GM12801 (cell line): ENCODE results near the gene TMEM255A.

Source experiments
- TF ChIP-seq, protein P1 (sequence below): IDR thresholded peaks from one replicate; pipeline ENCODE4 v1.5.1; 2011; ENCODE audit warnings: control low read depth; ENCODE audit not compliant: insufficient read length; ENCODE audit errors: extremely low read depth

TMEM255A gene

DNA sequence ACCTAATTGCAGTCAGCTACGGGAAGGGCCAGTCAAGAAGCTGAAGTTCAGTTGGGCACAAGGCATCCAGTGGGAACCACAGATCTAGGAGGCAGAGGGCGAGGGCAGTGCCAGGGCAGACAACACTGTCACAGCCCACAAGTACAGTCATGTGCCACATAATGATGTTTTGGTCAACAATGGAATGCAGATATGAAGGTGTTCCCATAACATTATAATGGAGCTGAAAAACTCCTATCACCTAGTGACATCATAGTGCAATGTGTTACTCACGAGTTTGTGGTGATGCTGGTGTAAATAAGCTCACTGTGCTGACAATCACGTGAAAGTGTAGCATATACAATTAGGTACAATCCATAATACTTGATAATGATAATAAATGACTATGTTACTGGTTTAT is 4.5 kb upstream of the TMEM255A start:
- TF ChIP-seq, protein P1, sequence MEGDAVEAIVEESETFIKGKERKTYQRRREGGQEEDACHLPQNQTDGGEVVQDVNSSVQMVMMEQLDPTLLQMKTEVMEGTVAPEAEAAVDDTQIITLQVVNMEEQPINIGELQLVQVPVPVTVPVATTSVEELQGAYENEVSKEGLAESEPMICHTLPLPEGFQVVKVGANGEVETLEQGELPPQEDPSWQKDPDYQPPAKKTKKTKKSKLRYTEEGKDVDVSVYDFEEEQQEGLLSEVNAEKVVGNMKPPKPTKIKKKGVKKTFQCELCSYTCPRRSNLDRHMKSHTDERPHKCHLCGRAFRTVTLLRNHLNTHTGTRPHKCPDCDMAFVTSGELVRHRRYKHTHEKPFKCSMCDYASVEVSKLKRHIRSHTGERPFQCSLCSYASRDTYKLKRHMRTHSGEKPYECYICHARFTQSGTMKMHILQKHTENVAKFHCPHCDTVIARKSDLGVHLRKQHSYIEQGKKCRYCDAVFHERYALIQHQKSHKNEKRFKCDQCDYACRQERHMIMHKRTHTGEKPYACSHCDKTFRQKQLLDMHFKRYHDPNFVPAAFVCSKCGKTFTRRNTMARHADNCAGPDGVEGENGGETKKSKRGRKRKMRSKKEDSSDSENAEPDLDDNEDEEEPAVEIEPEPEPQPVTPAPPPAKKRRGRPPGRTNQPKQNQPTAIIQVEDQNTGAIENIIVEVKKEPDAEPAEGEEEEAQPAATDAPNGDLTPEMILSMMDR: no peak

DNA sequence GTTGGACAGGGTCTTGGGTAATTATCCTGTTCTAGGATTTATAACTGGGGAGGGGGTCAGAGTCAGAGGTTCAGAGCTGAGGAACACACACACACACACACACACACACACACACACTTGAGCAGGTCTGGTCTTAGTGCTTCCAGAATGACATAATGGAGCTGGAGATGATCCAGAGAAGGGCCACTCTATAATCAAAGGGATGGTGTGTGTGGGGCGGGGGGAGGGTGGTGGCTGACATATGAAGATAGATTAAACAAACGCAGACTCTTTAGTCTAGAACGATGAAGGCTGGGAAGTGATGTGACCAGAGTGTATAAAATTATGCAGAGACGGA is 434 bp upstream of the TMEM255A start:
- TF ChIP-seq, protein P1: no peak

DNA sequence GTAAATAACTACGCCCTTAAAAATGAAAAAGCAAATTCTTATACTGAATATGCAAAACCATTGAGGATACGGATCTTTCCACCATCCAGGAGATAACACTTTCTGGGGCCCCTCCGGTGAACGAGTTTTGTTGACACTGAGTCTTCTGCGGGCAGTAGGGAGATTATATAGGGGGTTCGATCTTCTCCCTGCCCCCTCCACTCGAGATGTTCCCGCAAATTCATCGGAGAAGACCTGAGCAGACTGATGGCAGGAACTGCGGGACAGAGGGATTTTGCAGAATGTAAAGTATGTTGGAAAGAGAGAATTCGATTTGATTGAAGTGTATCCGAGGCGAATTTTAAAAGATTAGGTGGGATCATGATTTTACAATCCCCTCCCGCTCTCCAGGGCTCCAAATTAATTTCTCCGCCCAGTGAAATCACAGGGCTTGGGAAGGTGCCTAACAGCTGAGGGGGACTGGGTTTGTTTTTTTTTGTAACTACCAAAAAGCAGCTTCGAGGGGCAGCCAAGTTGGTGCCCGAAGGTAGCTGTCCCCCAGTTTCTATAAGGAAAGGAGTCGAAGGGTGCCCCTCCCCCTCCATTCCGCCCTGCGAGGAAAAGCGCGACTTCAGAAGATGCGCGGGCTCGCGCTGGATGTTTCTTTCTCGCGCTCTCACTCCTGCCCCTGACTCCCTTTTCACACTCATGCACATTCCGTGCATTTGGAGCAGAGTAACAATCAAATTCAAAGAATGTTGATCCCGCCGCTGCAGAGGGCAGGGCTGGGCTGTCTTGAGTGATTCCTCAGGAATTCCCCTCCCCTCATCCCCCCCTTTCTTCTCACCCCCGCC is 1.2 kb downstream of the TMEM255A start:
- TF ChIP-seq, protein P1: no peak

GRCh38 chrX:120308959-120309872 is 2.0 kb downstream of the TMEM255A start:
- TF ChIP-seq, protein P1: no peak

GRCh38 chrX:120308558-120308957 is 2.7 kb downstream of the TMEM255A start:
- TF ChIP-seq, protein P1: no peak

DNA sequence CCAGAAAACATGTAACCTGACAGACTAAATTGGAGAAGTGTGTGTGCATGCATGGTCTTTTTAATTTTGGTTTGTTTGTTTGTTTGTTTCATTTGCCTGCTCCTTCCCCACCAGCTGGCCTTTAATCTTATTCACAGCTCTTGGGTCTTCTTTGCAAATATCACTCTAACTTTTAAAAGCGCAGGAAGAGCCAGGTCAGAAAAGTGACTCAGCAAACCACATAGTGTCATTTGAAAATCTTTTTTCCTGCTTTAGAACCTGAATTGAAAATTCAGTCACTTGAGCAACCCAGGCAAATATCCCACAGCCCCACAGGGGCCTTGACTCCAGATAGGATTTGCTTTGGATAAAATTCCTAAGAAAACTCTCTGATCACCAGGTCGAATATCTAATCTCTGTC is 4.6 kb downstream of the TMEM255A start:
- TF ChIP-seq, protein P1: no peak

- TF ChIP-seq, protein P1: no peak
Measured at GRCh38 chrX:120305531-120306141, 5.6 kb downstream of the TMEM255A start.
